Panc1 (cell line): ENCODE results near the gene COG7. TPM values are rescaled to one million over a fixed set of nuclear protein-coding genes. Genes with fewer than 3 reads are reported as not detected.

Source experiments
- ATAC-seq: fragments of 200-7000 bp; cut with Tn5 transposase; 2 replicates; pipeline ENCODE4 v1.9.1; 2020; ENCODE audit warnings: mild to moderate bottlenecking, moderate library complexity
- BruUV-seq: library from RNA; stranded (reverse); fragments of 400-500 nt; replicated peaks from 2 replicates; lab custom pipeline; 2021; lab: Mats Ljungman, UMichigan
- CTCF ChIA-PET: fragments of 300-600 bp; sonication (Branson Sonifier 250); formaldehyde crosslinking; loops from one replicate; lab custom pipeline; 2022; ENCODE audit warnings: antibody characterized with exemption; lab: Charles Lee
- POLR2A ChIA-PET: fragments of 300-600 bp; sonication (Branson Sonifier 250); formaldehyde crosslinking; loops from one replicate; lab custom pipeline; 2022; ENCODE audit warnings: antibody characterized with exemption; lab: Charles Lee
- DNase-seq: peaks from one replicate; pipeline ENCODE4 v3.0.0-alpha.2; 2010; ENCODE audit warnings: low read depth, low spot score
- H3K27ac ChIP-seq: 2 replicates; pipeline ENCODE4 v1.5.1; 2011; ENCODE audit warnings: mild to moderate bottlenecking, low read length, inconsistent platforms
- H3K27me3 ChIP-seq: fragments of 200-500 bp; sonication (Bioruptor generic); 2 replicates; pipeline ENCODE4 v1.6.0; 2014; ENCODE audit warnings: low read length, inconsistent platforms; ENCODE audit not compliant: control insufficient read depth, insufficient read depth
- H3K36me3 ChIP-seq: fragments of 200-500 bp; sonication (Bioruptor generic); 2 replicates; pipeline ENCODE4 v1.5.1; 2014; ENCODE audit warnings: inconsistent platforms, mild to moderate bottlenecking, low read length, moderate library complexity; ENCODE audit not compliant: control insufficient read depth, insufficient read depth
- H3K4me1 ChIP-seq: 2 replicates; pipeline ENCODE4 v1.5.1; 2011; ENCODE audit warnings: inconsistent platforms, mild to moderate bottlenecking, low read length, moderate library complexity; ENCODE audit not compliant: control insufficient read depth, insufficient read depth
- H3K4me3 ChIP-seq, 2 experiments: 2 replicates each; pipeline ENCODE4 v1.5.1; 2011 to 2012; ENCODE audit warnings: low read depth in 2 of 2, low read length in 2 of 2, mild to moderate bottlenecking in 2 of 2, inconsistent platforms in 1 of 2, moderate library complexity in 1 of 2
- H3K9me3 ChIP-seq: fragments of 200-500 bp; sonication (Bioruptor generic); 2 replicates; pipeline ENCODE4 v1.5.1; 2014; ENCODE audit warnings: low read depth, mild to moderate bottlenecking, inconsistent platforms, low read length, moderate library complexity; ENCODE audit not compliant: control insufficient read depth, insufficient read depth
- POLR2AphosphoS5 ChIP-seq: IDR thresholded peaks from 2 replicates; pipeline ENCODE4 v1.6.1; 2012; ENCODE audit warnings: mild to moderate bottlenecking, low read depth, low read length, moderate library complexity
- SIN3A ChIP-seq: IDR thresholded peaks from 2 replicates; pipeline ENCODE4 v1.6.1; 2012; ENCODE audit warnings: low read depth, mild to moderate bottlenecking, low read length, moderate library complexity, borderline replicate concordance; ENCODE audit not compliant: insufficient read depth
- TCF7L2 ChIP-seq: IDR thresholded peaks from 2 replicates; pipeline ENCODE4 v1.6.1; 2011; ENCODE audit warnings: mild to moderate bottlenecking, low read depth, low read length, inconsistent platforms
- in situ Hi-C: cut with HindIII; loops from 2 replicates; pipeline ENCODE4 v1.10.0; 2016; ENCODE audit warnings: low sequenced_read_pairs, low pct_unique_long_range_greater_than_20kb
- intact Hi-C: fragments of 100-400 bp; cut with micrococcal nuclease; formaldehyde crosslinking; loops from one replicate; pipeline ENCODE4 v1.10.0; 2022; ENCODE audit not compliant: unreplicated experiment
- total RNA-seq: library from RNA; stranded (reverse); gene quantifications from one replicate; pipeline ENCODE4 v1.2.1, GENCODE V29; 2021; ENCODE audit not compliant: unreplicated experiment
- TF ChIP-seq, protein P1 (sequence below), 2 experiments: IDR thresholded peaks; 2 replicates each; pipeline ENCODE4 v1.6.1; 2011 to 2012; ENCODE audit warnings: low read depth in 2 of 2, control low read depth in 1 of 2, low read length in 1 of 2, mild to moderate bottlenecking in 1 of 2, moderate library complexity in 1 of 2; ENCODE audit not compliant: insufficient read depth in 1 of 2
- TF ChIP-seq, protein P2 (sequence below): fragments of 450-650 bp; IDR thresholded peaks from 2 replicates; pipeline ENCODE4 v1.5.1; 2017; ENCODE audit warnings: mild to moderate bottlenecking

Gene COG7
- total RNA-seq, 1 experiment from 2014 or later = 25.3 TPM

DNA sequence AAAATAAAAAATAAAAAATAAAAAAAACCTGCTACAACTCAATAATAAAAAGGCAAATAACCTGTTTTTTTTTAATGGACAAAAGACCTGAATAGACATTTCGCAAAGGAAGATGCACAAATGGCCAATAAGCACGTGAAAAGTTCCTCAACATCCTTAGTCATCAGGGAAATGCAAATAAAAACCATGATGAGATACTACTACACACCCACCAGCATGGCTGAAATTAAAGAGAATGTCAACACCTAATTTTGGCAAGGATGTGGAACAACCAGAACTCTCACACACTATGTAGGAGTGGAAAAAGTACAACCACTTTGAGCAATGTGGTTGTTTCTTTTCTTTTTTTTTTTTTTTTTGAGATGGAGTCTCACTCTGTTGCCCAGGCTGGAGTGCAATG is 24.6 kb downstream of the COG7 start:
- TF ChIP-seq TCF7L2 (no peak), POLR2AphosphoS5 (no peak), SIN3A (no peak)
- TF ChIP-seq, protein P1, sequence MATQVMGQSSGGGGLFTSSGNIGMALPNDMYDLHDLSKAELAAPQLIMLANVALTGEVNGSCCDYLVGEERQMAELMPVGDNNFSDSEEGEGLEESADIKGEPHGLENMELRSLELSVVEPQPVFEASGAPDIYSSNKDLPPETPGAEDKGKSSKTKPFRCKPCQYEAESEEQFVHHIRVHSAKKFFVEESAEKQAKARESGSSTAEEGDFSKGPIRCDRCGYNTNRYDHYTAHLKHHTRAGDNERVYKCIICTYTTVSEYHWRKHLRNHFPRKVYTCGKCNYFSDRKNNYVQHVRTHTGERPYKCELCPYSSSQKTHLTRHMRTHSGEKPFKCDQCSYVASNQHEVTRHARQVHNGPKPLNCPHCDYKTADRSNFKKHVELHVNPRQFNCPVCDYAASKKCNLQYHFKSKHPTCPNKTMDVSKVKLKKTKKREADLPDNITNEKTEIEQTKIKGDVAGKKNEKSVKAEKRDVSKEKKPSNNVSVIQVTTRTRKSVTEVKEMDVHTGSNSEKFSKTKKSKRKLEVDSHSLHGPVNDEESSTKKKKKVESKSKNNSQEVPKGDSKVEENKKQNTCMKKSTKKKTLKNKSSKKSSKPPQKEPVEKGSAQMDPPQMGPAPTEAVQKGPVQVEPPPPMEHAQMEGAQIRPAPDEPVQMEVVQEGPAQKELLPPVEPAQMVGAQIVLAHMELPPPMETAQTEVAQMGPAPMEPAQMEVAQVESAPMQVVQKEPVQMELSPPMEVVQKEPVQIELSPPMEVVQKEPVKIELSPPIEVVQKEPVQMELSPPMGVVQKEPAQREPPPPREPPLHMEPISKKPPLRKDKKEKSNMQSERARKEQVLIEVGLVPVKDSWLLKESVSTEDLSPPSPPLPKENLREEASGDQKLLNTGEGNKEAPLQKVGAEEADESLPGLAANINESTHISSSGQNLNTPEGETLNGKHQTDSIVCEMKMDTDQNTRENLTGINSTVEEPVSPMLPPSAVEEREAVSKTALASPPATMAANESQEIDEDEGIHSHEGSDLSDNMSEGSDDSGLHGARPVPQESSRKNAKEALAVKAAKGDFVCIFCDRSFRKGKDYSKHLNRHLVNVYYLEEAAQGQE (IDR thresholded peaks at IDR 0.05; ENCODE audit: insufficient read depth in 1 of 2, low read depth in 2 of 2, low read length in 1 of 2) = no peak
- TF ChIP-seq, protein P2, sequence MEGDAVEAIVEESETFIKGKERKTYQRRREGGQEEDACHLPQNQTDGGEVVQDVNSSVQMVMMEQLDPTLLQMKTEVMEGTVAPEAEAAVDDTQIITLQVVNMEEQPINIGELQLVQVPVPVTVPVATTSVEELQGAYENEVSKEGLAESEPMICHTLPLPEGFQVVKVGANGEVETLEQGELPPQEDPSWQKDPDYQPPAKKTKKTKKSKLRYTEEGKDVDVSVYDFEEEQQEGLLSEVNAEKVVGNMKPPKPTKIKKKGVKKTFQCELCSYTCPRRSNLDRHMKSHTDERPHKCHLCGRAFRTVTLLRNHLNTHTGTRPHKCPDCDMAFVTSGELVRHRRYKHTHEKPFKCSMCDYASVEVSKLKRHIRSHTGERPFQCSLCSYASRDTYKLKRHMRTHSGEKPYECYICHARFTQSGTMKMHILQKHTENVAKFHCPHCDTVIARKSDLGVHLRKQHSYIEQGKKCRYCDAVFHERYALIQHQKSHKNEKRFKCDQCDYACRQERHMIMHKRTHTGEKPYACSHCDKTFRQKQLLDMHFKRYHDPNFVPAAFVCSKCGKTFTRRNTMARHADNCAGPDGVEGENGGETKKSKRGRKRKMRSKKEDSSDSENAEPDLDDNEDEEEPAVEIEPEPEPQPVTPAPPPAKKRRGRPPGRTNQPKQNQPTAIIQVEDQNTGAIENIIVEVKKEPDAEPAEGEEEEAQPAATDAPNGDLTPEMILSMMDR = no peak
- no peak for DNase-seq
- Histone ChIP-seq H3K36me3 (no peaks in the 10 kb centered on the region), H3K4me1 (peaks cover 20% of the 10 kb centered on the region), H3K9me3 (no peaks in the 10 kb centered on the region), H3K4me3 (no peak overlapping the region), H3K27ac (no peak overlapping the region), H3K27me3 (no peaks in the 10 kb centered on the region)
- intact Hi-C loops = no loop called here
- POLR2A ChIA-PET = no interaction called here
- BruUV-seq = no TSS peak
- in situ Hi-C loops = no loop called here
- CTCF ChIA-PET = interaction anchor here (0.6 to 0.7 kb wide), 2 partner anchors 20 to 188 kb away, joined by 3 to 7 read pairs; no protein-coding TSS in a partner anchor
- no peak for ATAC-seq

DNA sequence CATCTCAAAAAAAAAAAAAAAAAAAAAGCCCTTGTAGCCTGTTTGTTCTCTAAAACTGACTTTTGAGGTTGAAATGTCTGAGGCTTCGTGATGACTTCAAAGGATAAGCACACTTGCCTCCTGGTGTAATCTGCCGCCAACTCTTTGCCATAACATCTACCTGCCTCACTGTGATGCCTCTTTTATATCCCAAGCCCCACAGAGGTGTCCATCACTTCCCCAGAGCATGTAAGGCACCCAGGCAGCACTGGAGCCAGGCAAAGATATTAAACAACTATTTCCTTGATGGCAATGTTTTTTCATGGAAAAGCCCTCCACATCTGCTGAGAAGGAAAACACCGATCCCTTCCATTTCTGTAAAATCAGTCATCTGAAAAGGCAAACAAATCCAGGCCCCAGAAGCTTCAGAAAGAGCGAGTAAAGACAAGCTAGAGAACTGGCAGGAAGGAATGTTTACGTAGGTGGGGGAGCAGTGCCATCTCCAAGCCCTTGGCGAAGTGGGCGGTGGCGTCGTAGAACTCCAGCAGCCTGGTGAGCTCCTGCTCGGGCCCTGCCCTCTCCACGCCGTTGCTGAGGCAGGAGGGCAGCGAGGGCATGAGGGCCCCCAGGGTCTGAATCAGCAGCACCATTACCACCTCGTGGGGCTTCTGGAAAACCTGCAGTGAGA is 28.6 kb downstream of the COG7 start:
- H3K4me1 ChIP-seq = peaks cover 34% of the 10 kb centered on the region
- intact Hi-C loops (no loop called here), in situ Hi-C loops (no loop called here)
- H3K27me3 ChIP-seq = no peaks in the 10 kb centered on the region
- no peaks in the 10 kb centered on the region for H3K36me3 ChIP-seq
- no peak for TF ChIP-seq SIN3A
- TF ChIP-seq, protein P1 (IDR thresholded peaks at IDR 0.05; ENCODE audit: insufficient read depth in 1 of 2, low read depth in 2 of 2, low read length in 1 of 2) = no peak
- TF ChIP-seq, protein P2 = no peak
- no peak for TF ChIP-seq POLR2AphosphoS5
- peak; percentile 48; the same call in 1 of the 2 replicates for TF ChIP-seq TCF7L2
- ChIA-PET CTCF (interaction anchor here (0.6 to 2.7 kb wide), 3 partner anchors 10 to 89 kb away, joined by 3 to 10 read pairs (median 5); no protein-coding TSS in a partner anchor), POLR2A (no interaction called here)
- peak overlapping the region; percentile 84 for H3K27ac ChIP-seq
- no peak for DNase-seq
- ATAC-seq = peak; percentile 59
- no TSS peak for BruUV-seq
- H3K9me3 ChIP-seq = no peaks in the 10 kb centered on the region
- no peak overlapping the region for H3K4me3 ChIP-seq
